Mesothelial cell of epicardium (in vitro differentiated cells): Measurements from ENCODE around the gene APP. TPM values are rescaled to one million over a fixed set of nuclear protein-coding genes. Genes with fewer than 3 reads are reported as not detected.

ENCODE experiments used
- DNase-seq, 2 experiments: peaks; one replicate each; pipeline ENCODE4 v3.0.0; 2021; ENCODE audit warnings: low spot score in 2 of 2; ENCODE audit not compliant: unreplicated experiment in 2 of 2
- H3K27ac Mint-ChIP-seq: 2 replicates; pipeline ENCODE4 v1.8.0; 2021; ENCODE audit warnings: mixed read lengths
- H3K27me3 Mint-ChIP-seq: 2 replicates; pipeline ENCODE4 v1.8.0; 2021; ENCODE audit warnings: low read depth, mixed read lengths
- H3K36me3 Mint-ChIP-seq: 2 replicates; pipeline ENCODE4 v1.8.0; 2021; ENCODE audit warnings: mixed read lengths
- H3K4me1 Mint-ChIP-seq: 2 replicates; pipeline ENCODE4 v1.8.0; 2021; ENCODE audit warnings: mixed read lengths
- H3K4me3 Mint-ChIP-seq: 2 replicates; pipeline ENCODE4 v1.8.0; 2021; ENCODE audit warnings: mild to moderate bottlenecking, moderate library complexity, mixed read lengths
- H3K9me3 Mint-ChIP-seq: 2 replicates; pipeline ENCODE4 v1.8.0; 2021; ENCODE audit warnings: mixed read lengths
- CTCF ChIP-seq: fragments of 200-600 bp; sonication (generic); IDR thresholded peaks from one replicate; pipeline ENCODE4 v1.5.0; 2021; ENCODE audit warnings: antibody characterized with exemption; ENCODE audit not compliant: unreplicated experiment
- total RNA-seq: library from RNA; stranded (reverse); gene quantifications from 3 replicates; pipeline ENCODE4 v1.2.1, GENCODE V29; 2021

Gene APP
- total RNA-seq, 1 donor from 2014 or later = 495 TPM

GRCh38 chr21:26099610-26100219 is 70.9 kb downstream of the APP start:
- Mint-ChIP-seq H3K4me1 (peaks cover 40% of the 10 kb centered on the region), H3K36me3 (peaks cover 17% of the 10 kb centered on the region)
- DNase-seq = no peak

GRCh38 chr21:26098772-26099397 is 71.7 kb downstream of the APP start:
- H3K27ac Mint-ChIP-seq = peak overlapping the region; percentile 9
- no peak for TF ChIP-seq CTCF
- H3K9me3 Mint-ChIP-seq = peaks cover 3% of the 10 kb centered on the region
- H3K4me3 Mint-ChIP-seq = no peak overlapping the region
- H3K27me3 Mint-ChIP-seq = no peaks in the 10 kb centered on the region
- H3K4me1 Mint-ChIP-seq = peaks cover 40% of the 10 kb centered on the region
- DNase-seq = no peak
- peaks cover 10% of the 10 kb centered on the region for H3K36me3 Mint-ChIP-seq

More at GRCh38 chr21:26099610-26100219, 70.9 kb downstream of the APP start:
- no peak for TF ChIP-seq CTCF
- H3K27me3 Mint-ChIP-seq = no peaks in the 10 kb centered on the region
- H3K4me3 Mint-ChIP-seq = no peak overlapping the region
- peaks cover 10% of the 10 kb centered on the region for H3K9me3 Mint-ChIP-seq
- H3K27ac Mint-ChIP-seq = no peak overlapping the region

GRCh38 chr21:26097475-26097874 is 73.1 kb downstream of the APP start:
- Mint-ChIP-seq H3K27ac (no peak overlapping the region), H3K9me3 (no peaks in the 10 kb centered on the region), H3K4me1 (peaks cover 43% of the 10 kb centered on the region), H3K27me3 (no peaks in the 10 kb centered on the region), H3K4me3 (no peak overlapping the region), H3K36me3 (peaks cover 4% of the 10 kb centered on the region)
- no peak for DNase-seq
- TF ChIP-seq CTCF = no peak

GRCh38 chr21:26096494-26097371 is 73.8 kb downstream of the APP start:
- H3K27ac Mint-ChIP-seq = peak overlapping the region; percentile 64
- no peak for DNase-seq

GRCh38 chr21:26095131-26095530 is 75.4 kb downstream of the APP start:
- Mint-ChIP-seq H3K9me3 (no peaks in the 10 kb centered on the region), H3K4me1 (peaks cover 42% of the 10 kb centered on the region), H3K36me3 (peaks cover 9% of the 10 kb centered on the region), H3K27ac (no peak overlapping the region), H3K27me3 (no peaks in the 10 kb centered on the region), H3K4me3 (no peak overlapping the region)
- TF ChIP-seq CTCF = no peak
- DNase-seq = no peak

More at GRCh38 chr21:26096494-26097371, 73.8 kb downstream of the APP start:
- Mint-ChIP-seq H3K4me1 (peaks cover 43% of the 10 kb centered on the region), H3K36me3 (peaks cover 4% of the 10 kb centered on the region), H3K27me3 (no peaks in the 10 kb centered on the region), H3K9me3 (no peaks in the 10 kb centered on the region), H3K4me3 (no peak overlapping the region)
- TF ChIP-seq CTCF = no peak
